SK-N-SH (cell line): ENCODE measurements around the gene KLF17. TPM values are rescaled to one million over a fixed set of nuclear protein-coding genes. Genes with fewer than 3 reads are reported as not detected.
A peak's percentile ranks its signal among the peaks of the same experiment; 100 is the strongest.

ENCODE experiments used
- CTCF ChIA-PET: fragments of 300-600, 350-600 bp; formaldehyde crosslinking; extraction: SDS; loops from one replicate; lab custom pipeline; 2021; lab: Yijun Ruan, JAX
- POLR2A ChIA-PET: fragments of 350-600 bp; sonication (Branson Sonifier 250); formaldehyde crosslinking; extraction: SDS; loops from one replicate; lab custom pipeline; 2020; ENCODE audit warnings: antibody characterized with exemption, inconsistent platforms; lab: Yijun Ruan, JAX
- DNase-seq: peaks from one replicate; pipeline ENCODE4 v3.0.0; 2012
- H2AFZ ChIP-seq: fragments of 200-600 bp; sonication (generic); 2 replicates; pipeline ENCODE4 v1.8.1; 2016; ENCODE audit warnings: antibody characterized with exemption, mild to moderate bottlenecking, low read depth
- H3F3A ChIP-seq: fragments of 200-600 bp; sonication (generic); replicated peaks from 2 replicates; pipeline ENCODE3; 2016; ENCODE audit warnings: antibody characterized with exemption, mild to moderate bottlenecking; ENCODE audit not compliant: insufficient read depth
- H3K27ac ChIP-seq, 2 experiments: fragments of 200-500 bp in 1 of 2; fragments of 200-600 bp in 1 of 2; sonication (Bioruptor generic) in 1 of 2; sonication (generic), shearing (Covaris generic) in 1 of 2; 2 replicates each; pipeline versions ENCODE4 v1.5.1 to v1.6.1; 2014 to 2016; ENCODE audit warnings: low read depth in 2 of 2, inconsistent platforms in 1 of 2, low read length in 1 of 2, mild to moderate bottlenecking in 1 of 2, mixed read lengths in 1 of 2
- H3K27me3 ChIP-seq: fragments of 200-600 bp; sonication (generic), shearing (Covaris generic); 2 replicates; pipeline ENCODE4 v1.6.1; 2016; ENCODE audit warnings: mixed run types; ENCODE audit not compliant: insufficient read depth
- H3K36me3 ChIP-seq, 2 experiments: fragments of 200-500 bp in 1 of 2; fragments of 200-600 bp in 1 of 2; sonication (Bioruptor generic) in 1 of 2; sonication (generic) in 1 of 2; replicated peaks in 1 of 2; 2 replicates each; pipeline versions ENCODE3 to v1.5.1; 2014 to 2016; ENCODE audit warnings: low read length in 1 of 2, mild to moderate bottlenecking in 1 of 2; ENCODE audit not compliant: insufficient read depth in 2 of 2, control insufficient read depth in 1 of 2
- H3K4me1 ChIP-seq, 2 experiments: fragments of 200-500 bp in 1 of 2; fragments of 200-600 bp in 1 of 2; sonication (Bioruptor generic) in 1 of 2; sonication (generic), shearing (Covaris generic) in 1 of 2; 2 replicates each; pipeline versions ENCODE4 v1.5.1 to v1.6.1; 2014 to 2016; ENCODE audit warnings: low read depth in 1 of 2, low read length in 1 of 2, mixed run types in 1 of 2; ENCODE audit not compliant: insufficient read depth in 2 of 2, control insufficient read depth in 1 of 2
- H3K4me2 ChIP-seq: fragments of 200-600 bp; sonication (generic), shearing (Covaris generic); 2 replicates; pipeline ENCODE4 v1.6.1; 2017; ENCODE audit warnings: mixed run types
- H3K4me3 ChIP-seq, 2 experiments: fragments of 200-500 bp in 1 of 2; fragments of 200-600 bp in 1 of 2; sonication (Bioruptor generic) in 1 of 2; sonication (generic), shearing (Covaris generic) in 1 of 2; 2 replicates each; pipeline versions ENCODE4 v1.5.1 to v1.8.1; 2014 to 2016; ENCODE audit warnings: low read depth in 2 of 2, inconsistent platforms in 1 of 2, low read length in 1 of 2, mild to moderate bottlenecking in 1 of 2, mixed read lengths in 1 of 2, moderate library complexity in 1 of 2
- H3K79me2 ChIP-seq: fragments of 200-600 bp; sonication (generic); 2 replicates; pipeline ENCODE4 v1.8.1; 2017; ENCODE audit warnings: mild to moderate bottlenecking; ENCODE audit not compliant: insufficient read depth
- H3K9ac ChIP-seq: fragments of 200-600 bp; sonication (generic); 2 replicates; pipeline ENCODE4 v1.6.1; 2017; ENCODE audit warnings: mixed run types
- H3K9me2 ChIP-seq: fragments of 200-600 bp; sonication (generic); 2 replicates; pipeline ENCODE4 v1.6.1; 2017; ENCODE audit warnings: mixed run types
- H3K9me3 ChIP-seq: fragments of 200-600 bp; sonication (generic); 2 replicates; pipeline ENCODE4 v1.6.1; 2017; ENCODE audit warnings: mixed run types, mild to moderate bottlenecking, moderate library complexity
- H4K20me1 ChIP-seq: fragments of 200-600 bp; sonication (generic); 2 replicates; pipeline ENCODE4 v1.6.1; 2017; ENCODE audit warnings: mild to moderate bottlenecking, mixed run types; ENCODE audit not compliant: insufficient read depth
- CHD2 ChIP-seq: fragments of 150-350 bp; IDR thresholded peaks from 2 replicates; pipeline ENCODE4 v1.6.1; 2018; ENCODE audit warnings: low read length; ENCODE audit not compliant: partially characterized antibody
- EZH2phosphoT487 ChIP-seq: fragments of 200-600 bp; sonication (generic); IDR thresholded peaks from 2 replicates; pipeline ENCODE4 v1.6.1; 2017; ENCODE audit warnings: low read depth, mixed run types, mild to moderate bottlenecking, antibody characterized with exemption, moderate library complexity, borderline replicate concordance
- FOXM1 ChIP-seq: IDR thresholded peaks from 2 replicates; pipeline ENCODE4 v1.4.0; 2012; ENCODE audit warnings: low read depth, mild to moderate bottlenecking
- GABPA ChIP-seq: IDR thresholded peaks from 2 replicates; pipeline ENCODE4 v1.4.0; 2012; ENCODE audit warnings: low read depth, mild to moderate bottlenecking
- GATA2 ChIP-seq: sonication (generic); formaldehyde crosslinking; IDR thresholded peaks from 2 replicates; pipeline ENCODE4 v1.5.0; 2020; ENCODE audit warnings: mild to moderate bottlenecking, missing genetic modification reagents
- JUND ChIP-seq: IDR thresholded peaks from 2 replicates; pipeline ENCODE4 v1.4.0; 2012
- MAX ChIP-seq: IDR thresholded peaks from 2 replicates; pipeline ENCODE4 v1.4.0; 2012; ENCODE audit warnings: low read depth
- MEF2A ChIP-seq: IDR thresholded peaks from 2 replicates; pipeline ENCODE4 v1.4.0; 2012; ENCODE audit warnings: low read depth, borderline replicate concordance
- MXI1 ChIP-seq: IDR thresholded peaks from 2 replicates; pipeline ENCODE4 v1.6.1; 2012; ENCODE audit warnings: mild to moderate bottlenecking, low read depth, low read length, improper control_type of control experiment
- NRF1 ChIP-seq: IDR thresholded peaks from 2 replicates; pipeline ENCODE4 v1.6.1; 2012; ENCODE audit warnings: low read depth, mild to moderate bottlenecking, low read length
- POLR2AphosphoS5 ChIP-seq: IDR thresholded peaks from 2 replicates; pipeline ENCODE4 v1.6.1; 2012; ENCODE audit warnings: low read depth, low read length
- RCOR1 ChIP-seq: fragments of 150-350 bp; IDR thresholded peaks from 2 replicates; pipeline ENCODE4 v1.6.1; 2017; ENCODE audit warnings: antibody characterized with exemption, low read length
- RXRA ChIP-seq: IDR thresholded peaks from 2 replicates; pipeline ENCODE4 v1.4.0; 2012; ENCODE audit warnings: low read depth, mild to moderate bottlenecking, borderline replicate concordance
- SIN3A ChIP-seq: IDR thresholded peaks from 2 replicates; pipeline ENCODE4 v1.6.1; 2012; ENCODE audit warnings: low read depth, mild to moderate bottlenecking, low read length, moderate library complexity, borderline replicate concordance
- TAF1 ChIP-seq: IDR thresholded peaks from 2 replicates; pipeline ENCODE4 v1.6.1; 2012; ENCODE audit warnings: low read depth, mild to moderate bottlenecking, low read length, moderate library complexity, borderline replicate concordance
- TCF12 ChIP-seq: IDR thresholded peaks from 2 replicates; pipeline ENCODE4 v1.4.0; 2012
- TEAD4 ChIP-seq: IDR thresholded peaks from 2 replicates; pipeline ENCODE4 v1.4.0; 2012; ENCODE audit warnings: mild to moderate bottlenecking, borderline replicate concordance; ENCODE audit not compliant: insufficient read depth
- USF1 ChIP-seq: IDR thresholded peaks from 2 replicates; pipeline ENCODE4 v1.4.0; 2012; ENCODE audit warnings: low read depth, borderline replicate concordance
- YY1 ChIP-seq: IDR thresholded peaks from 2 replicates; pipeline ENCODE4 v1.4.0; 2012; ENCODE audit warnings: low read depth, mild to moderate bottlenecking
- WGBS: methylation state at CpG from one replicate; pipeline ENCODE4 v1.1.6; 2017; ENCODE audit warnings: low lambda C conversion rate; 5-methylcytosine and 5-hydroxymethylcytosine counted together
- polyA plus RNA-seq, 3 experiments: library from polyadenylated mRNA; depleted of rRNA; stranded (reverse); fragments of >200 nt; gene quantifications; 2 replicates each; pipeline ENCODE4 v1.2.3, GENCODE V29; 2012
- TF ChIP-seq, protein P1 (sequence below): fragments of 150-350 bp; IDR thresholded peaks from 2 replicates; pipeline ENCODE4 v1.6.1; 2017; ENCODE audit warnings: antibody characterized with exemption, low read length, low read depth, borderline replicate concordance
- TF ChIP-seq, protein P2 (sequence below): fragments of 150-350 bp; IDR thresholded peaks from 2 replicates; pipeline ENCODE4 v1.6.1; 2016; ENCODE audit warnings: mild to moderate bottlenecking, low read depth, low read length
- TF ChIP-seq, protein P3 (sequence below): IDR thresholded peaks from 2 replicates; pipeline ENCODE4; 2012

The KLF17 gene
- polyA plus RNA-seq, 1 of the 3 experiments (the other 2 are of a cell fraction): 0.21 TPM

GRCh38 chr1:44170281-44170823 is 51.7 kb downstream of the KLF17 start:
- TF ChIP-seq SIN3A (no peak), RCOR1 (no peak), TCF12 (peak; percentile 24; the same call in 1 of the 2 replicates)
- TF ChIP-seq, protein P1, sequence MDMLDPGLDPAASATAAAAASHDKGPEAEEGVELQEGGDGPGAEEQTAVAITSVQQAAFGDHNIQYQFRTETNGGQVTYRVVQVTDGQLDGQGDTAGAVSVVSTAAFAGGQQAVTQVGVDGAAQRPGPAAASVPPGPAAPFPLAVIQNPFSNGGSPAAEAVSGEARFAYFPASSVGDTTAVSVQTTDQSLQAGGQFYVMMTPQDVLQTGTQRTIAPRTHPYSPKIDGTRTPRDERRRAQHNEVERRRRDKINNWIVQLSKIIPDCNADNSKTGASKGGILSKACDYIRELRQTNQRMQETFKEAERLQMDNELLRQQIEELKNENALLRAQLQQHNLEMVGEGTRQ: no peak
- POLR2A ChIA-PET: no interaction called here

GRCh38 chr1:44174630-44175029 is 56.0 kb downstream of the KLF17 start:
- H3K4me3 ChIP-seq: no peak overlapping the region
- H4K20me1 ChIP-seq: no peaks in the 10 kb centered on the region
- H2AFZ ChIP-seq: no peak overlapping the region
- no peak overlapping the region for H3K4me2 ChIP-seq
- WGBS: 0% methylated on average over 1 of the region's 1 CpG
- H3K4me1 ChIP-seq: no peaks in the 10 kb centered on the region
- peaks cover 0 to 6% of the 10 kb centered on the region in 2 experiments for H3K36me3 ChIP-seq
- CTCF ChIA-PET: no interaction called here
- no peak for DNase-seq
- TF ChIP-seq MEF2A: no peak
- TF ChIP-seq RCOR1: no peak
- no peak for TF ChIP-seq POLR2AphosphoS5
- TF ChIP-seq, protein P2, sequence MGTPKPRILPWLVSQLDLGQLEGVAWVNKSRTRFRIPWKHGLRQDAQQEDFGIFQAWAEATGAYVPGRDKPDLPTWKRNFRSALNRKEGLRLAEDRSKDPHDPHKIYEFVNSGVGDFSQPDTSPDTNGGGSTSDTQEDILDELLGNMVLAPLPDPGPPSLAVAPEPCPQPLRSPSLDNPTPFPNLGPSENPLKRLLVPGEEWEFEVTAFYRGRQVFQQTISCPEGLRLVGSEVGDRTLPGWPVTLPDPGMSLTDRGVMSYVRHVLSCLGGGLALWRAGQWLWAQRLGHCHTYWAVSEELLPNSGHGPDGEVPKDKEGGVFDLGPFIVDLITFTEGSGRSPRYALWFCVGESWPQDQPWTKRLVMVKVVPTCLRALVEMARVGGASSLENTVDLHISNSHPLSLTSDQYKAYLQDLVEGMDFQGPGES: no peak
- TF ChIP-seq GABPA: no peak
- TF ChIP-seq, protein P3, sequence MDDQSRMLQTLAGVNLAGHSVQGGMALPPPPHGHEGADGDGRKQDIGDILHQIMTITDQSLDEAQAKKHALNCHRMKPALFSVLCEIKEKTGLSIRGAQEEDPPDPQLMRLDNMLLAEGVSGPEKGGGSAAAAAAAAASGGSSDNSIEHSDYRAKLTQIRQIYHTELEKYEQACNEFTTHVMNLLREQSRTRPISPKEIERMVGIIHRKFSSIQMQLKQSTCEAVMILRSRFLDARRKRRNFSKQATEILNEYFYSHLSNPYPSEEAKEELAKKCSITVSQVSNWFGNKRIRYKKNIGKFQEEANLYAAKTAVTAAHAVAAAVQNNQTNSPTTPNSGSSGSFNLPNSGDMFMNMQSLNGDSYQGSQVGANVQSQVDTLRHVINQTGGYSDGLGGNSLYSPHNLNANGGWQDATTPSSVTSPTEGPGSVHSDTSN: no peak
- TF ChIP-seq CHD2: no peak
- no peak for TF ChIP-seq EZH2phosphoT487
- no peak for TF ChIP-seq USF1
- no peak for TF ChIP-seq NRF1
- no peak for TF ChIP-seq GATA2 (CRISPR knock-in tag)
- no peak for TF ChIP-seq JUND
- no peak for TF ChIP-seq FOXM1
- TF ChIP-seq RXRA: no peak
- no peak for TF ChIP-seq TAF1
- TF ChIP-seq MXI1: no peak
- TF ChIP-seq MAX: no peak
- TF ChIP-seq TEAD4: no peak
- TF ChIP-seq YY1: no peak
- TF ChIP-seq, all 33 proteins: peak for 0
- POLR2A ChIA-PET: no interaction called here
- no peak overlapping the region for H3K9ac ChIP-seq
- H3K27me3 ChIP-seq: no peaks in the 10 kb centered on the region
- no peaks in the 10 kb centered on the region for H3K79me2 ChIP-seq
- no peaks in the 10 kb centered on the region for H3F3A ChIP-seq
- H3K9me3 ChIP-seq: peaks cover 9% of the 10 kb centered on the region
- no peak overlapping the region for H3K27ac ChIP-seq
- H3K9me2 ChIP-seq: no peaks in the 10 kb centered on the region

More at GRCh38 chr1:44170281-44170823, 51.7 kb downstream of the KLF17 start:
- Histone ChIP-seq H3K9ac (no peak overlapping the region), H3F3A (no peaks in the 10 kb centered on the region), H3K4me3 (no peak overlapping the region), H3K9me3 (peaks cover 6% of the 10 kb centered on the region; the same call in 1 of the 2 replicates), H3K27me3 (no peaks in the 10 kb centered on the region), H3K9me2 (no peaks in the 10 kb centered on the region), H3K79me2 (no peaks in the 10 kb centered on the region), H2AFZ (no peak overlapping the region), H3K4me2 (no peak overlapping the region), H3K27ac (no peak overlapping the region), H3K4me1 (no peaks in the 10 kb centered on the region), H3K36me3 (peaks cover 0 to 6% of the 10 kb centered on the region in 2 experiments), H4K20me1 (no peaks in the 10 kb centered on the region)
- 64% methylated on average over 3 of the region's 3 CpGs for WGBS
- DNase-seq: no peak
- CTCF ChIA-PET: interaction anchor here (1.0 to 1.7 kb wide), 2 partner anchors 9 to 14 kb away, joined by 3 read pairs; no protein-coding TSS in a partner anchor
